ENCODE measurements around the gene GTF2IRD1. TPM values are rescaled to one million over a fixed set of nuclear protein-coding genes. Genes with fewer than 3 reads are reported as not detected.
"Not testable (repeated sequence)": the region's sequence is repeated elsewhere in the genome, so short reads cannot be mapped to it uniquely, and the experiment has no call there.

Gene GTF2IRD1
- total and polyA plus RNA-seq, 8 donors, result 7.1 to 15.9 (median 9.9) TPM

- WGBS, 2 donors, result 92 to 94% methylated on average over 3 of the region's 3 CpGs
- no peak for FAIRE-seq
- Histone ChIP-seq H3K36me3 (no peaks in the 10 kb centered on the region), H3K4me1 (peaks cover 7 to 17% (median 15%) of the 10 kb centered on the region in 3 donors), H3K27ac (no peak overlapping the region), H3K27me3 (no peaks in the 10 kb centered on the region), H3K9me3 (no peaks in the 10 kb centered on the region), H3K4me3 (no peak overlapping the region)
- no peak for TF ChIP-seq CTCF (IDR thresholded peaks at IDR 0.05)
- intact Hi-C loops (cut with DNase I), result no loop called here
- no peak for DNase-seq
- no peak for ATAC-seq
These were observed 52.6 kb downstream of the GTF2IRD1 start for GRCh38 chr7:74506325-74506724.

GRCh38 chr7:74507538-74508319, 54.0 kb downstream of the GTF2IRD1 start:
- no peak overlapping the region for H3K4me3 ChIP-seq
- TF ChIP-seq CTCF (IDR thresholded peaks at IDR 0.05), result no peak
- H3K27me3 ChIP-seq, result no peaks in the 10 kb centered on the region
- intact Hi-C loops (cut with DNase I), result no loop called here
- ATAC-seq, result no peak
- no peaks in the 10 kb centered on the region for H3K36me3 ChIP-seq
- DNase-seq, result no peak
- H3K4me1 ChIP-seq, result peaks cover 0 to 4% (median 4%) of the 10 kb centered on the region in 3 donors
- 95 to 97% methylated on average over 21 of the region's 21 CpGs for WGBS, 2 donors
- no peaks in the 10 kb centered on the region for H3K9me3 ChIP-seq
- H3K27ac ChIP-seq, result no peak overlapping the region
- no peak for FAIRE-seq

GRCh38 chr7:74509453-74509852, 55.7 kb downstream of the GTF2IRD1 start:
- H3K9me3 ChIP-seq; H3K36me3 ChIP-seq; ATAC-seq; H3K4me1 ChIP-seq; H3K27me3 ChIP-seq; FAIRE-seq; DNase-seq; H3K27ac ChIP-seq; H3K4me3 ChIP-seq; intact Hi-C loops (cut with DNase I): not testable (repeated sequence)
- 94 to 98% methylated on average over 10 of the region's 10 CpGs for WGBS, 2 donors

- Histone ChIP-seq H3K4me1 (no peaks in the 10 kb centered on the region), H3K36me3 (peaks cover 0 to 18% (median 0%) of the 10 kb centered on the region in 3 donors), H3K9me3 (no peaks in the 10 kb centered on the region), H3K27ac (no peak overlapping the region), H3K4me3 (no peak overlapping the region), H3K27me3 (no peaks in the 10 kb centered on the region)
- DNase-seq (no peak), ATAC-seq (peak in 2 of 4 donors; percentile 29 to 46), FAIRE-seq (no peak)
- TF ChIP-seq CTCF (IDR thresholded peaks at IDR 0.05), result no peak
- intact Hi-C loops (cut with DNase I), result no loop called here
- 77 to 85% methylated on average over 11 of the region's 11 CpGs for WGBS, 2 donors
These were observed 57.6 kb downstream of the GTF2IRD1 start for GRCh38 chr7:74511345-74511744.

GRCh38 chr7:74512762-74513161, 59.1 kb downstream of the GTF2IRD1 start:
- no peaks in the 10 kb centered on the region for H3K9me3 ChIP-seq
- ATAC-seq, result no peak
- TF ChIP-seq CTCF (IDR thresholded peaks at IDR 0.05), result no peak
- H3K4me1 ChIP-seq, result no peaks in the 10 kb centered on the region
- H3K4me3 ChIP-seq, result no peak overlapping the region
- FAIRE-seq, result no peak
- H3K27ac ChIP-seq, result no peak overlapping the region
- DNase-seq, result no peak
- 95 to 96% methylated on average over 16 to 18 of the region's 18 CpGs for WGBS, 2 donors
- H3K36me3 ChIP-seq, result peaks cover 0 to 18% (median 0%) of the 10 kb centered on the region in 3 donors
- intact Hi-C loops (cut with DNase I), result no loop called here
- no peaks in the 10 kb centered on the region for H3K27me3 ChIP-seq
